ENCODE results near the gene HMG20B.

DNA sequence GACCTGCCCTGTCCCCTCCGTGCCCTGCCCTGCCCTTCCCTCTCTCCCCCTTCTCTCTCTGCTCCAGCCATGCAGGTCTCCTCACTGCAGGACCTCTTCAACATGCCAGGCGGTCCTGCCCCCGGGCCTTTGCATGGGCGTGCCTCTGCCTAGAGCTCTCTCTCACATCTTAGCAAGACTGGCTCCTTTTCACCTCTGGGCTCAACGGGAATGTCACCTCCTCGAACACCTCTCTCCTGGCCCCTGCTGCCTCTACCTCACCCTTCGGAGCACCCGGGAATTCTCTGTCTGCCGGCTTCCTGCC, 21.0 kb upstream of the HMG20B start:
- TF ChIP-seq, protein P1, sequence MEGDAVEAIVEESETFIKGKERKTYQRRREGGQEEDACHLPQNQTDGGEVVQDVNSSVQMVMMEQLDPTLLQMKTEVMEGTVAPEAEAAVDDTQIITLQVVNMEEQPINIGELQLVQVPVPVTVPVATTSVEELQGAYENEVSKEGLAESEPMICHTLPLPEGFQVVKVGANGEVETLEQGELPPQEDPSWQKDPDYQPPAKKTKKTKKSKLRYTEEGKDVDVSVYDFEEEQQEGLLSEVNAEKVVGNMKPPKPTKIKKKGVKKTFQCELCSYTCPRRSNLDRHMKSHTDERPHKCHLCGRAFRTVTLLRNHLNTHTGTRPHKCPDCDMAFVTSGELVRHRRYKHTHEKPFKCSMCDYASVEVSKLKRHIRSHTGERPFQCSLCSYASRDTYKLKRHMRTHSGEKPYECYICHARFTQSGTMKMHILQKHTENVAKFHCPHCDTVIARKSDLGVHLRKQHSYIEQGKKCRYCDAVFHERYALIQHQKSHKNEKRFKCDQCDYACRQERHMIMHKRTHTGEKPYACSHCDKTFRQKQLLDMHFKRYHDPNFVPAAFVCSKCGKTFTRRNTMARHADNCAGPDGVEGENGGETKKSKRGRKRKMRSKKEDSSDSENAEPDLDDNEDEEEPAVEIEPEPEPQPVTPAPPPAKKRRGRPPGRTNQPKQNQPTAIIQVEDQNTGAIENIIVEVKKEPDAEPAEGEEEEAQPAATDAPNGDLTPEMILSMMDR (IDR thresholded peaks at IDR 0.05 in 4 of 5, conservative IDR thresholded peaks at IDR 0.05 in 1 of 5): no peak
- TF ChIP-seq POLR2A (IDR thresholded peaks at IDR 0.05): no peak
